Esophagus muscularis mucosa (tissue), 4 donors: Measurements from ENCODE around the gene LDAF1. TPM values are rescaled to one million over a fixed set of nuclear protein-coding genes. Genes with fewer than 3 reads are reported as not detected.
"Not testable (repeated sequence)": the region's sequence is repeated elsewhere in the genome, so short reads cannot be mapped to it uniquely, and the experiment has no call there.

Experiments
- DNase-seq: peaks from one replicate; pipeline ENCODE4 v3.0.0-alpha.2; 2017; ENCODE audit errors: extremely low spot score
- H3K27ac ChIP-seq, 4 donors: fragments of 200-600 bp; sonication (generic); replicated peaks in 1 of 4; 1 replicate in 3 of 4; 2 replicates in 1 of 4; pipeline ENCODE4 v1.5.1; 2016 to 2019; ENCODE audit warnings: mild to moderate bottlenecking in 1 of 4
- H3K27me3 ChIP-seq, 4 donors: fragments of 200-600 bp; sonication (generic); one replicate each; pipeline versions ENCODE4 v1.5.1 to v1.6.0; 2016 to 2019
- H3K36me3 ChIP-seq, 4 donors: fragments of 200-600 bp; sonication (generic); one replicate each; pipeline ENCODE4 v1.5.1; 2016 to 2019
- H3K4me1 ChIP-seq, 4 donors: fragments of 200-600 bp; sonication (generic); one replicate each; pipeline ENCODE4 v1.5.1; 2016 to 2019
- H3K4me3 ChIP-seq, 4 donors: fragments of 200-600 bp; sonication (generic); 1 replicate in 2 of 4; 2 replicates in 2 of 4; pipeline ENCODE4 v1.5.1; 2016 to 2019; ENCODE audit warnings: mild to moderate bottlenecking in 4 of 4, moderate library complexity in 1 of 4
- H3K9me3 ChIP-seq, 4 donors: fragments of 200-600 bp; sonication (generic); 1 replicate in 3 of 4; 2 replicates in 1 of 4; pipeline ENCODE4 v1.5.1; 2016 to 2019
- EP300 ChIP-seq: sonication (generic); formaldehyde crosslinking; IDR thresholded peaks from one replicate; pipeline ENCODE4 v1.6.1; 2017; ENCODE audit warnings: antibody characterized with exemption
- POLR2A ChIP-seq: fragments of 450-650 bp; IDR thresholded peaks from one replicate; pipeline ENCODE4 v1.6.1; 2017; ENCODE audit warnings: antibody characterized with exemption, moderate library complexity, mild to moderate bottlenecking, low read depth
- POLR2AphosphoS5 ChIP-seq, 2 donors: sonication (generic); formaldehyde crosslinking; IDR thresholded peaks; one replicate each; pipeline ENCODE4 v1.6.1; 2017; ENCODE audit warnings: antibody characterized with exemption in 2 of 2
- WGBS: methylation state at CpG from one replicate; pipeline ENCODE4 v1.1.5; 2018; 5-methylcytosine and 5-hydroxymethylcytosine counted together
- intact Hi-C: fragments of 100-400 bp; cut with DNase I; formaldehyde crosslinking; loops from one replicate; pipeline ENCODE4 v1.15.1; 2023
- total RNA-seq, 4 donors: library from RNA; depleted of rRNA; stranded (reverse); fragments of >200 nt; gene quantifications; one replicate each; pipeline versions ENCODE4 v1.1.0 to v1.2.1, GENCODE V29; 2016
- TF ChIP-seq, protein P1 (sequence below), 3 experiments: fragments of 200-600 bp in 2 of 3; fragments of 450-650 bp in 1 of 3; sonication (generic) in 2 of 3; IDR thresholded peaks; one replicate each; pipeline ENCODE4 v1.5.1; 2017 to 2019; ENCODE audit warnings: antibody characterized with exemption in 3 of 3, mild to moderate bottlenecking in 2 of 3, moderate library complexity in 1 of 3

The LDAF1 gene
- total RNA-seq, 4 donors from 2014 or later: 98.7 to 208 (median 141) TPM

DNA sequence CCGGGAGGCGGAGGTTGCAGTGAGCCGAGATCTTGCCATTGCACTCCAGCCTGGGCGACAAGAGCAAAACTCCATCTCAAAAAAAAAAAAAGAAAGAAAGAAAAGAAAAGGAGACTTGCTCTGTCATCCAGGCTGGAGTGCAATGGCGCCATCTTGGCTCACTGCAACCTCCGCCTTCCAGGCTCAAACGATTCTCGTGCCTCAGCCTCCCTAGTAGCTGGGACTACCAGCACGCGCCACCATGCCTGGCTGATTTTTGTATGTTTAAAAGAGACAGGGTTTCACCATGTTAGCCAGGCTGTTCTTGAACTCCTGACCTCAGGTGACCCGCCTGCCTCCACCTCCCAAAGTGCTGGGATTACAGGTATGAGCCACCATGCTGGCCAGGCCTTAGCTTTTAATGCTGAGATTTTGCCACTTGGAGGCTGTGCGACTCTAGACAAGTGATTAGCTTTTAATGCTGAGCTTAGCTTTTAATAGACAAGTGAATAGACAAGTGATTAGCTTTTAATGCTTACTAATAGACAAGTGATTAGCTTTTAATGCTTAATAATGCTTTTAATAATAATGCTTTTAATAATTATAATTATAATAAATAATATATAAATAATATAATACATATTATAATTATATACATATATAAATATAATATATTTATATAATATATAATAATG, 9.6 kb downstream of the LDAF1 start:
- Histone ChIP-seq H3K4me3 (no peak overlapping the region), H3K27ac (no peak overlapping the region), H3K36me3 (peaks cover 41 to 79% (median 69%) of the 10 kb centered on the region in 4 donors), H3K9me3 (no peaks in the 10 kb centered on the region), H3K27me3 (no peaks in the 10 kb centered on the region), H3K4me1 (peaks cover 22 to 54% (median 40%) of the 10 kb centered on the region in 4 donors)
- DNase-seq: no peak
- intact Hi-C loops: loop anchor here (10.0 kb wide), 1 partner anchor 253 kb away; no protein-coding TSS in a partner anchor
- WGBS: 96% methylated on average over 12 of the region's 12 CpGs
- TF ChIP-seq POLR2A: no peak
- TF ChIP-seq, protein P1, sequence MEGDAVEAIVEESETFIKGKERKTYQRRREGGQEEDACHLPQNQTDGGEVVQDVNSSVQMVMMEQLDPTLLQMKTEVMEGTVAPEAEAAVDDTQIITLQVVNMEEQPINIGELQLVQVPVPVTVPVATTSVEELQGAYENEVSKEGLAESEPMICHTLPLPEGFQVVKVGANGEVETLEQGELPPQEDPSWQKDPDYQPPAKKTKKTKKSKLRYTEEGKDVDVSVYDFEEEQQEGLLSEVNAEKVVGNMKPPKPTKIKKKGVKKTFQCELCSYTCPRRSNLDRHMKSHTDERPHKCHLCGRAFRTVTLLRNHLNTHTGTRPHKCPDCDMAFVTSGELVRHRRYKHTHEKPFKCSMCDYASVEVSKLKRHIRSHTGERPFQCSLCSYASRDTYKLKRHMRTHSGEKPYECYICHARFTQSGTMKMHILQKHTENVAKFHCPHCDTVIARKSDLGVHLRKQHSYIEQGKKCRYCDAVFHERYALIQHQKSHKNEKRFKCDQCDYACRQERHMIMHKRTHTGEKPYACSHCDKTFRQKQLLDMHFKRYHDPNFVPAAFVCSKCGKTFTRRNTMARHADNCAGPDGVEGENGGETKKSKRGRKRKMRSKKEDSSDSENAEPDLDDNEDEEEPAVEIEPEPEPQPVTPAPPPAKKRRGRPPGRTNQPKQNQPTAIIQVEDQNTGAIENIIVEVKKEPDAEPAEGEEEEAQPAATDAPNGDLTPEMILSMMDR (IDR thresholded peaks at IDR 0.05): no peak

DNA sequence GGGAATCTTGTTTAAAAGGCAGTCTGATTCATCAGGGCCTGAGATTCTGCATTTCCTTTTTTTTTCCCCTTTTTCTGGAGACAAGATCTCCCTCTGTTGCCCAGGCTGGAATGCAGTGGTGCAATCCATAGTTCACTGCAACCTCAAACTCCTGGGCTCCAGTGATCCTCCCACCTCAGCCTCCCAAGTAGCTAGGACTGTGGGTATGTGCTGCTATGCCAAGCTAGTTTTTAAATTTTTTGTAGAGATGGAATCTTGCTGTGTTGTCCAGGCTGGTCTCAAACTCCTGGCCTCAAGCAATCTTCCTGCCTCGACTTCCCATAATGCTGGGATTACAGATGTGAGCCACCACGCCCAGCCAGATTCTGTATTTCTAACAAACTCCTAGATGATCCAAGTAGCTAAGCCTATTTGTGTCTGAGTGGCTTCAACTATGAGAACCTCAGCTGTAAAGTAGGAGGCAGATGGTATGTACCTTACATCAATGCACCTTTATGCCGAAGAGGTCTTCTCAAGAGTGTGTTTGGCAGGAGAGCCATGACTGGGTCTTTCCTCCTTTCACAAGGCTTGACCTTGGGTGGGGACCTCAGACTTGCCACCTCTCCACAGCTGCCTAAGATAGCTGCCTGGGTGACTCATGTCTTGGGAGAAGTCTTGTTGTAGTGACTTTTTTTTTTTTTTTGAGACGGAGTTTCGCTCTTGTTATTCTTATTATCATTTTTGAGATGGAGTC, 10.9 kb downstream of the LDAF1 start:
- Histone ChIP-seq H3K27ac (no peak overlapping the region), H3K27me3 (no peaks in the 10 kb centered on the region), H3K4me1 (peaks cover 10 to 40% (median 27%) of the 10 kb centered on the region in 4 donors), H3K4me3 (no peak overlapping the region), H3K36me3 (peaks cover 54 to 85% (median 73%) of the 10 kb centered on the region in 4 donors), H3K9me3 (no peaks in the 10 kb centered on the region)
- TF ChIP-seq EP300 (no peak), POLR2AphosphoS5 (IDR thresholded peaks at IDR 0.05) (no peak), POLR2A (no peak)
- TF ChIP-seq, protein P1 (IDR thresholded peaks at IDR 0.05): no peak
- WGBS: 88% methylated on average over 5 of the region's 5 CpGs
- no peak for DNase-seq
- intact Hi-C loops: loop anchor here (10.0 kb wide), 1 partner anchor 255 kb away; no protein-coding TSS in a partner anchor

DNA sequence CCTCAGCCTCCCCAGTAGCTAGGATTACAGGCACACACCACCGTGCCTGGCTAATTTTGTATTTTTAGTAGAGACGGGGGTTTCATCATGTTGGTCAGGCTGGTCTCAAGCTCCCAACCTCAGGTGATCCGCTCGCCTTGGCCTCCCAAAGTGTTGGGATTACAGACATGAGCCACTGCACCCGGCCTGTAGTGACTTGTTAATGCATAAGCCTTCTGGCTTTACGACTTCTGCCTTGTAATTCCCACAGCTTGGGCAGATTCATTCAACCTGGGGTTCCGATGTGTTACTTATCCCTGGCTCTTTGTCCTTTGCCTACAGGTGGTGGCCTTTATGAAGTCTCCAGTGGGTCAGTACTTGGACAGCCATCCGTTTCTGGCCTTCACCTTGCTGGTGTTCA, 11.6 kb downstream of the LDAF1 start:
- DNase-seq, intact Hi-C loops, H3K9me3 ChIP-seq, H3K27ac ChIP-seq, H3K4me3 ChIP-seq, H3K27me3 ChIP-seq: not testable (repeated sequence)
- 94% methylated on average over 8 of the region's 8 CpGs for WGBS
- peaks cover 60 to 85% (median 75%) of the 10 kb centered on the region in 4 donors for H3K36me3 ChIP-seq
- H3K4me1 ChIP-seq: peaks cover 3 to 33% (median 20%) of the 10 kb centered on the region in 4 donors

DNA sequence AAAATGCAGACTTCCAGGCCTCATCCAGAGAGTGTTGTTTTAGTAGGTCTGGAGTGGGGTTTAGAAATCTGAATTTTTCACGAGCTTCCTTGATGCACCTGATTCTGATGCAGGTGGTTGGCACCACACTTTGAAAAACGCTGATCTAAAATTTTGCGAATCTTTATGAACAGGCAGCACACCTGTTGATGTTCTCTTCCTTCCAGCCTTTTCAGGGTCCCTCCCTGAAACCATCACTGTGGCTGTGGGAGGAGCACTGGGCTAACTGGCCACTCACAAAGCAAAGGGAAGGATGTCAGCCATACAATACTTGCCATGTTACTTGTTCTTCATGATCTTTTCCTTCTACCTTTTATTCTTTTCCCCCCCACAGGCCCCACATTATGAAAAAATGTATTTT, 14.2 kb downstream of the LDAF1 start:
- 95% methylated on average over 3 of the region's 3 CpGs for WGBS
- Histone ChIP-seq H3K4me1 (peaks cover 0 to 19% (median 11%) of the 10 kb centered on the region in 4 donors), H3K9me3 (no peaks in the 10 kb centered on the region), H3K27me3 (no peaks in the 10 kb centered on the region), H3K4me3 (no peak overlapping the region), H3K27ac (no peak overlapping the region), H3K36me3 (peaks cover 63 to 85% (median 75%) of the 10 kb centered on the region in 4 donors)
- no peak for DNase-seq
- intact Hi-C loops: no loop called here
- TF ChIP-seq EP300 (no peak), POLR2A (no peak), POLR2AphosphoS5 (IDR thresholded peaks at IDR 0.05) (no peak)
- TF ChIP-seq, protein P1 (IDR thresholded peaks at IDR 0.05): no peak

DNA sequence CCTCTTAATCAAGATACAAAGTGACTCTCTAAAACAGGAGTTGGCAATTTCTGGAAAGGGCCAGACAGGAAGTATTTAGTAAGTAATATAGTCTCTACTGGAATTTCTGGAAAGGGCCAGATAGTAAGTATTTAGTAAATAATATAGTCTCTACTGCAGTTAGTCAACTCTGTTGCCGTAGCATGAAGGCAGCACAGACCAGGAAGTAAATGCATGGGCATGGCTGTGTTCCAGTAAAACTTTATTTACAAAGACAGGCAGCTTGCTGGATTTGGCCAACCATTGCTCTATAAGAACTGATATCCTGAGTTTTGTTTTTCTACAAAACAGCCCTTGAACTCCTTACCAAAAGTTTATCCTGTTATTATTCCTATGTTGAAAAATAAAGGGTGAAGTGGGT, 16.9 kb downstream of the LDAF1 start:
- H3K4me3 ChIP-seq: no peak overlapping the region
- TF ChIP-seq, protein P1 (IDR thresholded peaks at IDR 0.05): no peak
- TF ChIP-seq EP300: no peak
- no peak for TF ChIP-seq POLR2A
- TF ChIP-seq POLR2AphosphoS5 (IDR thresholded peaks at IDR 0.05): no peak
- 84% methylated on average over 1 of the region's 1 CpG for WGBS
- no peak for DNase-seq
- intact Hi-C loops: no loop called here
- no peaks in the 10 kb centered on the region for H3K9me3 ChIP-seq
- H3K4me1 ChIP-seq: no peaks in the 10 kb centered on the region
- H3K27ac ChIP-seq: no peak overlapping the region
- no peaks in the 10 kb centered on the region for H3K27me3 ChIP-seq
- H3K36me3 ChIP-seq: peaks cover 82 to 99% (median 97%) of the 10 kb centered on the region in 4 donors
